HG02970 (cell line): Measurements from ENCODE around the gene DYRK3.
"Not testable (repeated sequence)": the region's sequence is repeated elsewhere in the genome, so short reads cannot be mapped to it uniquely, and the experiment has no call there.

ENCODE experiments used
- ATAC-seq: cut with Tn5 transposase; IDR thresholded peaks from one replicate; pipeline ENCODE4 v1.9.1; 2021; ENCODE audit warnings: mild to moderate bottlenecking, moderate library complexity, moderate number of reproducible peaks; ENCODE audit not compliant: unreplicated experiment, low FRiP score

The DYRK3 gene

GRCh38 chr1:206635080-206635977, at the start of gene DYRK3:
DYRK3 (plus strand) TSS chr1:206635536; CDS start chr1:206635704, 168 bp downstream.
- peak; percentile 89 for ATAC-seq

- no peak for ATAC-seq
Measured at GRCh38 chr1:206586501-206587445, 48.6 kb upstream of the DYRK3 start.

GRCh38 chr1:206587904-206588303, 47.4 kb upstream of the DYRK3 start:
- ATAC-seq: no peak

- ATAC-seq: no peak
Measured at GRCh38 chr1:206588492-206588891, 46.8 kb upstream of the DYRK3 start.

GRCh38 chr1:206589206-206589605, 46.1 kb upstream of the DYRK3 start:
- no peak for ATAC-seq

GRCh38 chr1:206590025-206590758, 45.1 kb upstream of the DYRK3 start:
- no peak for ATAC-seq

GRCh38 chr1:206591226-206591625, 44.1 kb upstream of the DYRK3 start:
- ATAC-seq: no peak

GRCh38 chr1:206591696-206592095, 43.6 kb upstream of the DYRK3 start:
- no peak for ATAC-seq

GRCh38 chr1:206593351-206593925, 41.9 kb upstream of the DYRK3 start:
- ATAC-seq: no peak

- no peak for ATAC-seq
Measured at GRCh38 chr1:206595581-206596318, 39.6 kb upstream of the DYRK3 start.

- ATAC-seq: no peak
Measured at GRCh38 chr1:206596319-206596666, 39.0 kb upstream of the DYRK3 start.

- ATAC-seq: no peak
Measured at GRCh38 chr1:206600527-206600926, 34.8 kb upstream of the DYRK3 start.

- no peak for ATAC-seq
Measured at GRCh38 chr1:206604861-206605260, 30.5 kb upstream of the DYRK3 start.

- ATAC-seq: no peak
Measured at GRCh38 chr1:206606867-206607266, 28.5 kb upstream of the DYRK3 start.

GRCh38 chr1:206608108-206608698, 27.1 kb upstream of the DYRK3 start:
- ATAC-seq: no peak

GRCh38 chr1:206609229-206609991, 25.9 kb upstream of the DYRK3 start:
- peak; percentile 39 for ATAC-seq

- ATAC-seq: peak; percentile 82
Measured at GRCh38 chr1:206612129-206612876, 23.0 kb upstream of the DYRK3 start, which contains the start of gene EIF2D. EIF2D (minus strand) TSS chr1:206612465; CDS start chr1:206612342, 123 bp downstream.

GRCh38 chr1:206626396-206626795, 8.9 kb upstream of the DYRK3 start:
- not testable (repeated sequence) for ATAC-seq
